Trophoblast cell (in vitro differentiated cells and primary cell): ENCODE measurements around the gene GON7. TPM values are rescaled to one million over a fixed set of nuclear protein-coding genes. Genes with fewer than 3 reads are reported as not detected.

Source experiments
- DNase-seq, 2 donors: peaks; one replicate each; pipeline ENCODE4 v3.0.0-alpha.2; 2016
- H2AFZ ChIP-seq: 2 replicates; pipeline ENCODE4 v1.6.1; 2013; ENCODE audit warnings: low read length, moderate library complexity, mild to moderate bottlenecking; ENCODE audit not compliant: insufficient read depth, poor library complexity
- H2AK5ac ChIP-seq: 2 replicates; pipeline ENCODE4 v1.6.1; 2013; ENCODE audit warnings: mild to moderate bottlenecking, low read length
- H2BK120ac ChIP-seq: 2 replicates; pipeline ENCODE4 v1.6.1; 2013; ENCODE audit warnings: low read length, mild to moderate bottlenecking, moderate library complexity; ENCODE audit not compliant: insufficient read depth, poor library complexity
- H2BK12ac ChIP-seq: 2 replicates; pipeline ENCODE4 v1.6.1; 2013; ENCODE audit warnings: mild to moderate bottlenecking, low read length, moderate library complexity
- H2BK5ac ChIP-seq: 2 replicates; pipeline ENCODE4 v1.6.1; 2013; ENCODE audit warnings: low read length, low read depth, moderate library complexity, mild to moderate bottlenecking; ENCODE audit not compliant: poor library complexity
- H3K14ac ChIP-seq: 2 replicates; pipeline ENCODE4 v1.6.1; 2013; ENCODE audit warnings: mild to moderate bottlenecking, low read length
- H3K18ac ChIP-seq: 2 replicates; pipeline ENCODE4 v1.6.1; 2013; ENCODE audit warnings: mild to moderate bottlenecking, low read length
- H3K23ac ChIP-seq: 2 replicates; pipeline ENCODE4 v1.6.1; 2013; ENCODE audit warnings: low read length
- H3K27ac ChIP-seq: 2 replicates; pipeline ENCODE4 v1.5.1; 2013; ENCODE audit warnings: low read depth, mild to moderate bottlenecking, inconsistent platforms, low read length, moderate library complexity
- H3K27me3 ChIP-seq: 2 replicates; pipeline ENCODE4 v1.6.1; 2013; ENCODE audit warnings: inconsistent platforms, mild to moderate bottlenecking, low read length, moderate library complexity; ENCODE audit not compliant: insufficient read depth
- H3K36me3 ChIP-seq, 2 experiments: 1 replicate in 1 of 2; 2 replicates in 1 of 2; pipeline ENCODE4 v1.6.1; 2013; ENCODE audit warnings: low read length in 2 of 2, mild to moderate bottlenecking in 2 of 2, moderate library complexity in 1 of 2; ENCODE audit not compliant: insufficient read depth in 2 of 2, control insufficient read depth in 1 of 2
- H3K4ac ChIP-seq: 2 replicates; pipeline ENCODE4 v1.6.1; 2013; ENCODE audit warnings: low read depth, mild to moderate bottlenecking, low read length, moderate library complexity
- H3K4me1 ChIP-seq, 2 experiments: 1 replicate in 1 of 2; 2 replicates in 1 of 2; pipeline ENCODE4 v1.6.1; 2013; ENCODE audit warnings: low read length in 2 of 2, mild to moderate bottlenecking in 2 of 2, moderate library complexity in 1 of 2; ENCODE audit not compliant: insufficient read depth in 2 of 2, control insufficient read depth in 1 of 2
- H3K4me2 ChIP-seq: 2 replicates; pipeline ENCODE4 v1.6.1; 2013; ENCODE audit warnings: inconsistent platforms, mild to moderate bottlenecking, low read length, moderate library complexity
- H3K4me3 ChIP-seq: 2 replicates; pipeline ENCODE4 v1.5.1; 2013; ENCODE audit warnings: mild to moderate bottlenecking, low read depth, low read length, inconsistent platforms
- H3K79me1 ChIP-seq: one replicate; pipeline ENCODE4 v1.6.1; 2013; ENCODE audit warnings: low read length
- H3K79me2 ChIP-seq: 2 replicates; pipeline ENCODE4 v1.6.1; 2013; ENCODE audit warnings: low read length, mild to moderate bottlenecking; ENCODE audit not compliant: control insufficient read depth, insufficient read depth, poor library complexity
- H3K9ac ChIP-seq: 2 replicates; pipeline ENCODE4 v1.6.1; 2013; ENCODE audit warnings: mild to moderate bottlenecking, low read length
- H3K9me3 ChIP-seq: 2 replicates; pipeline ENCODE4 v1.6.1; 2013; ENCODE audit warnings: low read depth, mild to moderate bottlenecking, control low read depth, inconsistent platforms, low read length; ENCODE audit not compliant: insufficient read depth
- H4K12ac ChIP-seq: 2 replicates; pipeline ENCODE4 v1.6.1; 2013; ENCODE audit warnings: low read depth, mild to moderate bottlenecking, low read length, moderate library complexity
- H4K8ac ChIP-seq: 2 replicates; pipeline ENCODE4 v1.6.1; 2013; ENCODE audit warnings: low read depth, mild to moderate bottlenecking, low read length, moderate library complexity
- H4K91ac ChIP-seq: one replicate; pipeline ENCODE4 v1.6.1; 2013; ENCODE audit warnings: low read depth, mild to moderate bottlenecking, low read length, moderate library complexity
- WGBS: extraction: QIAGEN DNeasy Blood & Tissue Kit; methylation state at CpG from one replicate; pipeline ENCODE4 v1.1.7; 2013; ENCODE audit warnings: missing lambda C conversion rate; ENCODE audit not compliant: insufficient read length, insufficient coverage; ENCODE audit errors: extremely low coverage; 5-methylcytosine and 5-hydroxymethylcytosine counted together
- polyA plus RNA-seq: library from polyadenylated mRNA; stranded (reverse); fragments of 200-250 nt; gene quantifications from 2 replicates; pipeline ENCODE4 v1.2.3, GENCODE V29; 2013

The GON7 gene, protein sequence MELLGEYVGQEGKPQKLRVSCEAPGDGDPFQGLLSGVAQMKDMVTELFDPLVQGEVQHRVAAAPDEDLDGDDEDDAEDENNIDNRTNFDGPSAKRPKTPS
- polyA plus RNA-seq: 8.5 and 8.9 TPM in 2 replicates

- peak within 1 kb of the TSS; percentile 87 for H3K9ac ChIP-seq
- H3K4me1 ChIP-seq: peaks cover 0 to 5% of the 10 kb centered on the region in 2 experiments
- peak within 1 kb of the TSS; percentile 57 for H3K4ac ChIP-seq
Measured at GRCh38 chr14:93206793-93207467, at the start of gene GON7, which contains the start of gene UBR7. Gene GON7, minus strand, starts transcription at chr14:93207065. Its CDS starts 28 bp downstream, at chr14:93207037. Gene UBR7, plus strand, starts transcription at chr14:93207256. Its CDS starts 36 bp downstream, at chr14:93207292.

DNA sequence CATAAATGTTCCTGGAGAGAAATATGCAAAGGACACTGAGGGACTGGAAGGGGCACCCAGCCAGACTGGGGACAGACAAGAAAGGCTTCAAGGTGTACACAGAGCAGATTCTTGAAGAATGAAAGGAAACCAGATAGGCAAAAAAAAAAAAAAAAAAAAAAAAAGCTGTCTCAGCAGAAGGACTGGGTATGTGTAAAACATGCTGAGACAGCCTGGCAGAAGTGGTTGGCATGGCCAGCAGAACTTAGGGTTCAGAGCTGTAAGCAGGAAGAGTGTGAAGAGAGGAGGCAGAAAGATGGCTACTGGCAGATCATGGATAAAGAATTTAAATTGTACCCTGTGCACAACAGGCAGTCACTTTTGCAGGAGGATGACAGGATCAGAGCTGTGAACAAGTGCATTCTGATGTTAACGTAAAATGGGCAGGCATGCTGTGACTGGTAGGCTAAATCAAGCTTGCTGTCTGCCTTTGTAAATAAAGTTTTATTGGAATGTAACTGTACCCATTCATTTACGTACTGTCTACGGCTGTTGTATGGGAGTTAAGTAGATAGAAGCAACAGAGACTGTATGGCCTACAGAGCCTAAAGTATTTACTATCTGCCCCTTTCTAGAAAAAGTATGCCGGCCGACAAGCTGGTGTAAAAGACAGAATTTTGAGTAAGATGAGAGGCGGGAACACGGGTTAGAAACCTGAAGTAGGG is 42.4 kb upstream of the GON7 start:
- Histone ChIP-seq H3K4me1 (no peaks in the 10 kb centered on the region), H2BK5ac (no peak overlapping the region), H3K23ac (no peak overlapping the region), H3K4me2 (no peak overlapping the region), H3K36me3 (peaks cover 28 to 39% of the 10 kb centered on the region in 2 experiments), H4K8ac (no peak overlapping the region), H3K4me3 (no peak overlapping the region), H3K4ac (no peak overlapping the region), H3K27me3 (no peaks in the 10 kb centered on the region), H3K9me3 (no peaks in the 10 kb centered on the region), H3K27ac (no peak overlapping the region), H3K79me2 (no peaks in the 10 kb centered on the region), H2AFZ (no peak overlapping the region), H4K91ac (no peak overlapping the region), H3K9ac (no peak overlapping the region), H3K79me1 (no peaks in the 10 kb centered on the region), H4K12ac (no peak overlapping the region), H2BK120ac (no peak overlapping the region), H3K18ac (peak overlapping the region; percentile 40), H2AK5ac (no peak overlapping the region), H2BK12ac (no peak overlapping the region), H3K14ac (no peak overlapping the region)
- no peak for DNase-seq
- WGBS: no CpG with 5 or more reads among the region's 7 CpGs

More at GRCh38 chr14:93206793-93207467, at the start of gene GON7, which contains the start of gene UBR7:
- H4K8ac ChIP-seq: peak within 1 kb of the TSS; percentile 93
- H3K27ac ChIP-seq: peak within 1 kb of the TSS; percentile 82
- peaks cover 2 to 5% of the 10 kb centered on the region in 2 experiments for H3K36me3 ChIP-seq
- H3K14ac ChIP-seq: peak within 1 kb of the TSS; percentile 63
- H3K18ac ChIP-seq: peak within 1 kb of the TSS; percentile 58
- peak within 1 kb of the TSS; percentile 39 for H4K91ac ChIP-seq
- H4K12ac ChIP-seq: peak within 1 kb of the TSS; percentile 74
- H2BK5ac ChIP-seq: peak within 1 kb of the TSS; percentile 15
- peaks cover 5% of the 10 kb centered on the region for H3K79me2 ChIP-seq
- H2AK5ac ChIP-seq: no peak within 1 kb of the TSS
- peak within 1 kb of the TSS; percentile 93 for H3K4me3 ChIP-seq
- DNase-seq: peak; percentile 98 to 99
- peak within 1 kb of the TSS; percentile 85 for H3K4me2 ChIP-seq
- H3K27me3 ChIP-seq: no peaks in the 10 kb centered on the region
- peak within 1 kb of the TSS; percentile 10 for H3K23ac ChIP-seq
- H2BK120ac ChIP-seq: peak within 1 kb of the TSS; percentile 61
- no peak within 1 kb of the TSS for H2BK12ac ChIP-seq
- WGBS: no CpG with 5 or more reads among the region's 65 CpGs
- H2AFZ ChIP-seq: peak within 1 kb of the TSS; percentile 88
- peaks cover 6% of the 10 kb centered on the region for H3K79me1 ChIP-seq
- no peaks in the 10 kb centered on the region for H3K9me3 ChIP-seq

- Histone ChIP-seq H3K18ac (no peak overlapping the region), H3K9ac (no peak overlapping the region), H3K14ac (no peak overlapping the region), H4K91ac (no peak overlapping the region), H3K4ac (no peak overlapping the region), H3K9me3 (no peaks in the 10 kb centered on the region), H2AK5ac (no peak overlapping the region), H3K36me3 (peaks cover 38 to 52% of the 10 kb centered on the region in 2 experiments), H3K27me3 (no peaks in the 10 kb centered on the region), H4K8ac (no peak overlapping the region), H2BK120ac (no peak overlapping the region), H3K79me2 (no peaks in the 10 kb centered on the region), H3K23ac (no peak overlapping the region), H2BK5ac (no peak overlapping the region), H3K27ac (no peak overlapping the region), H2BK12ac (no peak overlapping the region), H3K4me1 (no peaks in the 10 kb centered on the region), H3K79me1 (no peaks in the 10 kb centered on the region), H3K4me2 (no peak overlapping the region), H4K12ac (no peak overlapping the region), H2AFZ (no peak overlapping the region), H3K4me3 (no peak overlapping the region)
- no peak for DNase-seq
Measured at GRCh38 chr14:93246534-93246933, 39.7 kb upstream of the GON7 start.

- Histone ChIP-seq H2BK5ac (no peak overlapping the region), H3K27ac (no peak overlapping the region), H3K9me3 (no peaks in the 10 kb centered on the region), H3K36me3 (peaks cover 41 to 55% of the 10 kb centered on the region in 2 experiments), H3K9ac (no peak overlapping the region), H3K14ac (no peak overlapping the region), H3K4ac (no peak overlapping the region), H3K18ac (no peak overlapping the region), H2AK5ac (no peak overlapping the region), H2AFZ (no peak overlapping the region), H4K91ac (no peak overlapping the region), H3K4me1 (no peaks in the 10 kb centered on the region), H3K79me2 (no peaks in the 10 kb centered on the region), H4K8ac (no peak overlapping the region), H2BK12ac (no peak overlapping the region), H3K27me3 (no peaks in the 10 kb centered on the region), H3K4me3 (no peak overlapping the region), H3K4me2 (no peak overlapping the region), H3K79me1 (no peaks in the 10 kb centered on the region), H4K12ac (no peak overlapping the region), H3K23ac (no peak overlapping the region), H2BK120ac (no peak overlapping the region)
- WGBS: no CpG with 5 or more reads among the region's 10 CpGs
- DNase-seq: no peak
Measured at GRCh38 chr14:93245764-93246420, 39.0 kb upstream of the GON7 start.
